SHP77 treated with DMSO at 0.1 percent for 48 hours (cell line): ENCODE measurements around the gene EPHB1.
A peak's percentile ranks its signal among the peaks of the same experiment; 100 is the strongest.

Experiments used
- DNase-seq: peaks from one replicate; lab custom pipeline; 2025; lab: John Stamatoyannopoulos, UW

The EPHB1 gene

GRCh38 chr3:135260025-135260424 is 465.0 kb downstream of the EPHB1 start:
- no peak for DNase-seq

- no peak for DNase-seq
These were observed 466.2 kb downstream of the EPHB1 start for GRCh38 chr3:135261214-135261775.

- no peak for DNase-seq
These were observed 466.9 kb downstream of the EPHB1 start for GRCh38 chr3:135261916-135262315.

- no peak for DNase-seq
These were observed 467.4 kb downstream of the EPHB1 start for GRCh38 chr3:135262441-135262840.

- no peak for DNase-seq
These were observed 468.3 kb downstream of the EPHB1 start for GRCh38 chr3:135263331-135263730.

- DNase-seq, result no peak
These were observed 472.4 kb downstream of the EPHB1 start for GRCh38 chr3:135267487-135267886.

- DNase-seq, result peak; percentile 41
These were observed 474.0 kb downstream of the EPHB1 start for GRCh38 chr3:135268941-135269532.

GRCh38 chr3:135271177-135272025 is 476.3 kb downstream of the EPHB1 start:
- DNase-seq, result peak; percentile 66

- DNase-seq, result peak; percentile 72
These were observed 477.1 kb downstream of the EPHB1 start for GRCh38 chr3:135272026-135272669.

- no peak for DNase-seq
These were observed 497.1 kb downstream of the EPHB1 start for GRCh38 chr3:135292162-135292561.

GRCh38 chr3:135301670-135302069 is 506.6 kb downstream of the EPHB1 start:
- no peak for DNase-seq

- no peak for DNase-seq
These were observed 509.3 kb downstream of the EPHB1 start for GRCh38 chr3:135304378-135304777.
